ENCODE measurements around the gene NECAP2. TPM values are rescaled to one million over a fixed set of nuclear protein-coding genes. Genes with fewer than 3 reads are reported as not detected.

Gene NECAP2
- total and polyA plus RNA-seq, 10 of the 15 experiments (the other 5 are each of a cell fraction or from before 2014, with no cell fraction given): 16.3 to 98.0 (median 57.4) TPM

DNA sequence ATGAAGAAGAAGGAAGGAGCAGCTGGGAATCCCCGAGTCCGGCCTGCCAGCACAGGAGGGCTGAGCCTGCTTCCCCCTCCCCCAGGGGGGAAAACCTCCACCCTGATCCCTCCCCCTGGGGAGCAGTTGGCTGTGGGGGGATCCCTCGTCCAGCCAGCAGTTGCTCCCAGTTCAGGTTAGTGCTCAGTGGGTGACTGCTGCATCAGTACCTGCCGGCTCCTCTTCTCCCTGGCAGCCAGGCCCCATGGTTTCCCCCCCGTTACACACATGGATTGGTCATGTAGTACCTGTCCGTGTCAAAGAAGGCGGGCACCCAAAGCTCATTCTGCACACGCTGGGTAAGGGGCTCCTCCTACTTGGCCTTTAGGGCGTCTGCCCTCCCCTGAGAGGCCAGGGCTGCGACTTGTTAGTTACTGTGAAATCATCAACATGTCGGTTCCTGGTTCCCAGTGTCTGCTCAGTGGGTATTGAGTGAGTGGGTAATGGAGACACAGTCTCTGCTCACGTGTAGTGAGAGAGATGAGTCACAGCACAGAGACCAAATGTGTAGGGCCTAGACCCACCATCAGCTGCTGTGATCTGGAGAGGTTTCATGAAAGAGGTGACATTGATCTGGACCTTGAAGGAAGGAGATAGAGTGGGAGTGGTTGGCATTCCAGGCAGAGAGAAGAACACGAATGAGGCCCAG lies 11.5 kb downstream of the NECAP2 start (continued):
- TF ChIP-seq POLR2AphosphoS2 (IDR thresholded peaks at IDR 0.05; ENCODE audit: low read depth, low read length) (no peak), BHLHE40 (IDR thresholded peaks at IDR 0.05; ENCODE audit: borderline replicate concordance in 1 of 2, low read depth in 2 of 2, low read length in 1 of 2) (peak; percentile 85 to 87), MEF2A (IDR thresholded peaks at IDR 0.05; ENCODE audit: insufficient read depth, low read depth, low read length) (no peak), RB1 (IDR thresholded peaks at IDR 0.05; ENCODE audit: borderline replicate concordance) (no peak), HDGF (IDR thresholded peaks at IDR 0.05) (no peak), BRCA1 (IDR thresholded peaks at IDR 0.05; ENCODE audit: low read depth, low read length) (no peak), CBFB (IDR thresholded peaks at IDR 0.05; ENCODE audit: low read depth) (no peak), RCOR1 (conservative IDR thresholded peaks at IDR 0.05; ENCODE audit: low read depth, low read length) (no peak), EED (IDR thresholded peaks at IDR 0.05; ENCODE audit: low read depth) (peak; percentile 56; the same call in 1 of the 2 replicates), RELA (IDR thresholded peaks at IDR 0.05; ENCODE audit: borderline replicate concordance, partially characterized antibody) (no peak), CHD4 (IDR thresholded peaks at IDR 0.05) (no peak), IRF4 (IDR thresholded peaks at IDR 0.05; ENCODE audit: low read depth, low read length) (no peak), SRF (IDR thresholded peaks at IDR 0.05; ENCODE audit: low read depth in 2 of 2, low read length in 2 of 2) (no peak), ASH2L (IDR thresholded peaks at IDR 0.05; ENCODE audit: borderline replicate concordance, low read depth) (no peak), NBN (IDR thresholded peaks at IDR 0.05) (no peak), SKIL (IDR thresholded peaks at IDR 0.05; ENCODE audit: low read depth, poor library complexity, severe bottlenecking) (no peak), ATF7 (IDR thresholded peaks at IDR 0.05; ENCODE audit: low read depth) (peak; percentile 39; the same call in 1 of the 2 replicates), NFIC (IDR thresholded peaks at IDR 0.05; ENCODE audit: low read depth, low read length) (no peak), JUNB (IDR thresholded peaks at IDR 0.05) (no peak), PAX5 (IDR thresholded peaks at IDR 0.05; ENCODE audit: borderline replicate concordance, low read depth, low read length) (no peak), MEF2B (IDR thresholded peaks at IDR 0.05; ENCODE audit: partially characterized antibody, poor library complexity, severe bottlenecking) (peak; percentile 62)
- TF ChIP-seq, protein P1, sequence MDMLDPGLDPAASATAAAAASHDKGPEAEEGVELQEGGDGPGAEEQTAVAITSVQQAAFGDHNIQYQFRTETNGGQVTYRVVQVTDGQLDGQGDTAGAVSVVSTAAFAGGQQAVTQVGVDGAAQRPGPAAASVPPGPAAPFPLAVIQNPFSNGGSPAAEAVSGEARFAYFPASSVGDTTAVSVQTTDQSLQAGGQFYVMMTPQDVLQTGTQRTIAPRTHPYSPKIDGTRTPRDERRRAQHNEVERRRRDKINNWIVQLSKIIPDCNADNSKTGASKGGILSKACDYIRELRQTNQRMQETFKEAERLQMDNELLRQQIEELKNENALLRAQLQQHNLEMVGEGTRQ (IDR thresholded peaks at IDR 0.05; ENCODE audit: borderline replicate concordance, low read depth, low read length): no peak
- TF ChIP-seq, protein P2, sequence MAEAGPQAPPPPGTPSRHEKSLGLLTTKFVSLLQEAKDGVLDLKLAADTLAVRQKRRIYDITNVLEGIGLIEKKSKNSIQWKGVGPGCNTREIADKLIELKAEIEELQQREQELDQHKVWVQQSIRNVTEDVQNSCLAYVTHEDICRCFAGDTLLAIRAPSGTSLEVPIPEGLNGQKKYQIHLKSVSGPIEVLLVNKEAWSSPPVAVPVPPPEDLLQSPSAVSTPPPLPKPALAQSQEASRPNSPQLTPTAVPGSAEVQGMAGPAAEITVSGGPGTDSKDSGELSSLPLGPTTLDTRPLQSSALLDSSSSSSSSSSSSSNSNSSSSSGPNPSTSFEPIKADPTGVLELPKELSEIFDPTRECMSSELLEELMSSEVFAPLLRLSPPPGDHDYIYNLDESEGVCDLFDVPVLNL (IDR thresholded peaks at IDR 0.05; ENCODE audit: low read depth, low read length): no peak
- TF ChIP-seq, protein P3, sequence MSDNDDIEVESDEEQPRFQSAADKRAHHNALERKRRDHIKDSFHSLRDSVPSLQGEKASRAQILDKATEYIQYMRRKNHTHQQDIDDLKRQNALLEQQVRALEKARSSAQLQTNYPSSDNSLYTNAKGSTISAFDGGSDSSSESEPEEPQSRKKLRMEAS (IDR thresholded peaks at IDR 0.05; ENCODE audit: low read depth, low read length): peak; percentile 9; the same call in 1 of the 2 replicates
- TF ChIP-seq, protein P4, sequence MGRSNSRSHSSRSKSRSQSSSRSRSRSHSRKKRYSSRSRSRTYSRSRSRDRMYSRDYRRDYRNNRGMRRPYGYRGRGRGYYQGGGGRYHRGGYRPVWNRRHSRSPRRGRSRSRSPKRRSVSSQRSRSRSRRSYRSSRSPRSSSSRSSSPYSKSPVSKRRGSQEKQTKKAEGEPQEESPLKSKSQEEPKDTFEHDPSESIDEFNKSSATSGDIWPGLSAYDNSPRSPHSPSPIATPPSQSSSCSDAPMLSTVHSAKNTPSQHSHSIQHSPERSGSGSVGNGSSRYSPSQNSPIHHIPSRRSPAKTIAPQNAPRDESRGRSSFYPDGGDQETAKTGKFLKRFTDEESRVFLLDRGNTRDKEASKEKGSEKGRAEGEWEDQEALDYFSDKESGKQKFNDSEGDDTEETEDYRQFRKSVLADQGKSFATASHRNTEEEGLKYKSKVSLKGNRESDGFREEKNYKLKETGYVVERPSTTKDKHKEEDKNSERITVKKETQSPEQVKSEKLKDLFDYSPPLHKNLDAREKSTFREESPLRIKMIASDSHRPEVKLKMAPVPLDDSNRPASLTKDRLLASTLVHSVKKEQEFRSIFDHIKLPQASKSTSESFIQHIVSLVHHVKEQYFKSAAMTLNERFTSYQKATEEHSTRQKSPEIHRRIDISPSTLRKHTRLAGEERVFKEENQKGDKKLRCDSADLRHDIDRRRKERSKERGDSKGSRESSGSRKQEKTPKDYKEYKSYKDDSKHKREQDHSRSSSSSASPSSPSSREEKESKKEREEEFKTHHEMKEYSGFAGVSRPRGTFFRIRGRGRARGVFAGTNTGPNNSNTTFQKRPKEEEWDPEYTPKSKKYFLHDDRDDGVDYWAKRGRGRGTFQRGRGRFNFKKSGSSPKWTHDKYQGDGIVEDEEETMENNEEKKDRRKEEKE (IDR thresholded peaks at IDR 0.05): no peak

Data from GM12878 (cell line).